Transverse colon (tissue), 4 donors: ENCODE results near the gene CACNA2D2. TPM values are rescaled to one million over a fixed set of nuclear protein-coding genes. Genes with fewer than 3 reads are reported as not detected.

ENCODE experiments used
- DNase-seq: peaks from one replicate; pipeline ENCODE4 v3.0.0-alpha.2; 2019
- H3K27ac ChIP-seq, 4 donors: fragments of 200-600 bp; sonication (generic); 2 replicates each; pipeline ENCODE4 v1.5.1; 2016 to 2018; ENCODE audit warnings: inconsistent platforms in 4 of 4
- H3K27me3 ChIP-seq: fragments of 200-600 bp; sonication (generic); 2 replicates; pipeline ENCODE4 v1.5.1; 2017; ENCODE audit warnings: inconsistent platforms
- H3K36me3 ChIP-seq, 4 donors: fragments of 200-600 bp; sonication (generic); 2 replicates each; pipeline ENCODE4 v1.5.1; 2017 to 2019; ENCODE audit warnings: inconsistent platforms in 4 of 4
- H3K4me1 ChIP-seq, 4 donors: fragments of 200-600 bp; sonication (generic); 2 replicates each; pipeline ENCODE4 v1.5.1; 2017 to 2020; ENCODE audit warnings: inconsistent platforms in 4 of 4
- H3K4me3 ChIP-seq, 4 donors: fragments of 200-600 bp; sonication (generic); 1 replicate in 1 of 4; 2 replicates in 3 of 4; pipeline versions ENCODE4 v1.5.1 to v1.6.1; 2017 to 2019; ENCODE audit warnings: inconsistent platforms in 4 of 4
- H3K9me3 ChIP-seq, 2 donors: fragments of 200-600 bp; sonication (generic); 2 replicates each; pipeline ENCODE4 v1.5.1; 2017 to 2019; ENCODE audit warnings: inconsistent platforms in 2 of 2
- CTCF ChIP-seq, 5 experiments: fragments of 200-600 bp in 3 of 5; fragments of 450-650 bp in 2 of 5; sonication (generic) in 3 of 5; IDR thresholded peaks; 1 replicate in 2 of 5; 2 replicates in 3 of 5; pipeline ENCODE4 v1.5.1; 2016 to 2017; ENCODE audit warnings: antibody characterized with exemption in 5 of 5, inconsistent platforms in 3 of 5, mild to moderate bottlenecking in 2 of 5, moderate library complexity in 1 of 5
- EP300 ChIP-seq: sonication (generic); formaldehyde crosslinking; IDR thresholded peaks from one replicate; pipeline ENCODE4 v1.6.1; 2017; ENCODE audit warnings: antibody characterized with exemption, low read depth
- POLR2A ChIP-seq: fragments of 450-650 bp; IDR thresholded peaks from one replicate; pipeline ENCODE4 v1.6.1; 2016; ENCODE audit warnings: antibody characterized with exemption, mild to moderate bottlenecking, moderate library complexity
- POLR2AphosphoS5 ChIP-seq, 3 donors: sonication (generic); formaldehyde crosslinking; IDR thresholded peaks; one replicate each; pipeline ENCODE4 v1.6.1; 2016; ENCODE audit warnings: antibody characterized with exemption in 3 of 3
- WGBS, 2 donors: methylation state at CpG; one replicate each; pipeline ENCODE4 v1.1.5; 2018; ENCODE audit warnings: low coverage in 1 of 2; 5-methylcytosine and 5-hydroxymethylcytosine counted together
- in situ Hi-C, 4 donors: fragments of 200-750 bp; cut with MboI; loops; one replicate each; pipeline versions ENCODE4 v1.15.0 to v1.15.1; 2017; ENCODE audit warnings: low sequenced_read_pairs in 3 of 4, low pct_ligation_motif_present in 1 of 4, low pct_unique_long_range_greater_than_20kb in 1 of 4
- intact Hi-C: fragments of 100-400 bp; cut with DNase I; formaldehyde crosslinking; loops from one replicate; pipeline ENCODE4 v1.15.1; 2023; ENCODE audit warnings: low total_unique reads
- total RNA-seq, 4 donors: library from RNA; depleted of rRNA; stranded (reverse); fragments of >200 nt; gene quantifications; one replicate each; pipeline ENCODE4 v1.1.0, GENCODE V29; 2016

The CACNA2D2 gene
- total RNA-seq, 4 donors from 2014 or later: 0.48 to 2.2 (median 0.87) TPM

DNA sequence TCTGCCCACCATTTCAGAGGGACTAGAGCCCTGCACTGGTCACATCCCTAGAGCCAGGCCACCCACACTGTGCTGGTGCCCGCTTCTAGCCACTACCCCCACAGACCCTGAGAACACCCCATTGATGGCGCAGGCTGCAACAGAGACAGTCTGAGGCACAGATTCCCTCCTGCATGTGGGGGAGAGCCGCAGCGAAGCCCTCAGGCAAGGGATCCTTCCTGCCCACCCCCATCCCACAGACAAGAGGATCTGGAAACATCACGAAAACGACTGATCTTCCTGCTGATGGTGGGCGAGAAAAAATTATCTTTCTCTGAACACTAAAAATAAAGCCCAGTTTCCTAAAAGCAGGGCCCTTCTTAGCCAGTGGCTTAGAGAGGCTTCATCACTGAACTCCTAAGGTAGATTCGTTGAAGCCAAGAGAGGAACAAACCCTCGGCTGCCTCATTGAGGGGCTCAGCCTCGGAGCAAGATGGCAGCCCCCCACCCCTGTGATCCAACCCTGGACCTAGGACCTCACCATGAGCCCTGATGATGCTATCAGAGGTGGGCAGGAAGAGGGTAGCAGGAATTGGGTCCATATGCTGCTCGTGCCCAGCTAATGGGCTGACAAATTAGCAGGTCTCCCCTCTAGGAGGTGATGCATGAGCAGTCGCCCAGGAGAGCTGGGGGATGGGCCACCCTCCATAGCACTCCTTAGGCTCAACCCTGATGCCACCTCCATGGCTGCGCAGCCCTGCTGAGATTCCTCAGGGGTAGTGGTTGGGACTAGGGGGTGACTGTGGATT lies 54.5 kb downstream of the CACNA2D2 start:
- H3K4me3 ChIP-seq: no peak overlapping the region
- no peaks in the 10 kb centered on the region for H3K27me3 ChIP-seq
- in situ Hi-C loops: no loop called here
- DNase-seq: no peak
- no peaks in the 10 kb centered on the region for H3K9me3 ChIP-seq
- intact Hi-C loops: no loop called here
- H3K27ac ChIP-seq: no peak overlapping the region
- TF ChIP-seq POLR2AphosphoS5 (IDR thresholded peaks at IDR 0.05) (no peak), POLR2A (no peak), CTCF (IDR thresholded peaks at IDR 0.05) (no peak), EP300 (no peak)
- H3K36me3 ChIP-seq: no peaks in the 10 kb centered on the region
- 81 to 83% methylated on average over 6 to 11 of the region's 13 CpGs for WGBS, 2 donors
- peaks cover 0 to 10% (median 2%) of the 10 kb centered on the region in 4 donors for H3K4me1 ChIP-seq

GRCh38 chr3:50447290-50447840 lies 56.1 kb downstream of the CACNA2D2 start:
- Histone ChIP-seq H3K9me3 (no peaks in the 10 kb centered on the region), H3K4me1 (peaks cover 0 to 10% (median 2%) of the 10 kb centered on the region in 4 donors), H3K36me3 (no peaks in the 10 kb centered on the region), H3K4me3 (no peak overlapping the region), H3K27me3 (no peaks in the 10 kb centered on the region), H3K27ac (no peak overlapping the region)
- TF ChIP-seq POLR2AphosphoS5 (IDR thresholded peaks at IDR 0.05) (no peak), POLR2A (no peak), EP300 (no peak), CTCF (IDR thresholded peaks at IDR 0.05) (no peak)
- intact Hi-C loops (no loop called here), in situ Hi-C loops (no loop called here)
- no peak for DNase-seq
- WGBS, 2 donors: 90% methylated on average over 9 of the region's 10 CpGs; no CpG with 5 or more reads in 1 of the 2 donors

DNA sequence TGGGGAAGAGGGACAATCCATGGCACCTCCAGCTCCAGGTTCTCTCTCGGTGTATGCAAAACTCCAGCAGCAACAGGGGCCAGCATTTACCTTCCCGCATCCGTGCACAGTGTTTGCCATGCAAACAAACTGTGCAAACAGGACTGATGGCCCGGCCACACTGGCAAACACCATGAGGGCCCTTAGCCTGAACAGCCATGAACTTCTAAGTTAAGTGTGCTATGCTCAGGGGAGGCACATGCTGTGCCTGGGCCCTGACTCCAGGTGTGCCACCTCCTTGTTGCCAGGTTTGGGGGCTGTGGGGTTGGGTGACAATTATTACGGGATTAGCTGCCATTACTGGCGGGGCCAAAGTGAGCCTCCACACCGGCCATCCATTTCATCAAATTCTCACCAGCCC lies 57.5 kb downstream of the CACNA2D2 start:
- Histone ChIP-seq H3K4me1 (peaks cover 0 to 10% (median 2%) of the 10 kb centered on the region in 4 donors), H3K9me3 (no peaks in the 10 kb centered on the region), H3K4me3 (no peak overlapping the region), H3K36me3 (no peaks in the 10 kb centered on the region), H3K27ac (no peak overlapping the region), H3K27me3 (no peaks in the 10 kb centered on the region)
- 71 to 82% methylated on average over 2 to 7 of the region's 7 CpGs for WGBS, 2 donors
- TF ChIP-seq CTCF (IDR thresholded peaks at IDR 0.05) (no peak), EP300 (no peak), POLR2A (no peak), POLR2AphosphoS5 (IDR thresholded peaks at IDR 0.05) (no peak)
- in situ Hi-C loops (no loop called here), intact Hi-C loops (no loop called here)
- DNase-seq: peak; percentile 18

- in situ Hi-C loops: no loop called here
- TF ChIP-seq CTCF (IDR thresholded peaks at IDR 0.05): no peak
- TF ChIP-seq POLR2A: no peak
- TF ChIP-seq POLR2AphosphoS5 (IDR thresholded peaks at IDR 0.05): no peak
- no peak for TF ChIP-seq EP300
- peaks cover 0 to under 1% (median 0%) of the 10 kb centered on the region in 4 donors for H3K4me1 ChIP-seq
- no peak overlapping the region for H3K4me3 ChIP-seq
- intact Hi-C loops: no loop called here
- no peak overlapping the region for H3K27ac ChIP-seq
- no peak for DNase-seq
- H3K27me3 ChIP-seq: no peaks in the 10 kb centered on the region
- no peaks in the 10 kb centered on the region for H3K9me3 ChIP-seq
- no peaks in the 10 kb centered on the region for H3K36me3 ChIP-seq
- 92% methylated on average over 2 of the region's 2 CpGs; no CpG with 5 or more reads in 1 of the 2 donors for WGBS, 2 donors
Observed at GRCh38 chr3:50444782-50445181, 58.7 kb downstream of the CACNA2D2 start.
